HG02852 (cell line): ENCODE measurements around the gene GATA2.

Experiments used
- ATAC-seq: cut with Tn5 transposase; IDR thresholded peaks from one replicate; pipeline ENCODE4 v1.9.1; 2021; ENCODE audit warnings: mild to moderate bottlenecking, moderate library complexity; ENCODE audit not compliant: unreplicated experiment

The GATA2 gene

GRCh38 chr3:128436214-128436613 lies 56.8 kb downstream of the GATA2 start:
- ATAC-seq: no peak

GRCh38 chr3:128435561-128435960 lies 57.4 kb downstream of the GATA2 start:
- ATAC-seq: no peak

GRCh38 chr3:128435058-128435457 lies 57.9 kb downstream of the GATA2 start:
- ATAC-seq: no peak

GRCh38 chr3:128434524-128434923 lies 58.5 kb downstream of the GATA2 start:
- ATAC-seq: no peak

- ATAC-seq: no peak
Observed at GRCh38 chr3:128433837-128434165, 59.2 kb downstream of the GATA2 start.

GRCh38 chr3:128432971-128433836 lies 59.8 kb downstream of the GATA2 start:
- ATAC-seq: no peak

GRCh38 chr3:128432301-128432970 lies 60.6 kb downstream of the GATA2 start:
- no peak for ATAC-seq

GRCh38 chr3:128431803-128432300 lies 61.1 kb downstream of the GATA2 start:
- no peak for ATAC-seq

GRCh38 chr3:128430731-128431130 lies 62.3 kb downstream of the GATA2 start:
- no peak for ATAC-seq

- ATAC-seq: no peak
Observed at GRCh38 chr3:128430301-128430700, 62.7 kb downstream of the GATA2 start.

GRCh38 chr3:128429751-128430150 lies 63.2 kb downstream of the GATA2 start:
- no peak for ATAC-seq
